Right ventricle myocardium superior (tissue), 1 donor: Measurements from ENCODE around the gene LITAF. TPM values are rescaled to one million over a fixed set of nuclear protein-coding genes. Genes with fewer than 3 reads are reported as not detected.
"Not testable (repeated sequence)": the region's sequence is repeated elsewhere in the genome, so short reads cannot be mapped to it uniquely, and the experiment has no call there.

Experiments
- ATAC-seq: fragments of 200-7000 bp; cut with Tn5 transposase; one replicate; pipeline ENCODE4 v1.9.1; 2020; ENCODE audit warnings: mild to moderate bottlenecking; ENCODE audit not compliant: poor library complexity
- DNase-seq: peaks from one replicate; pipeline ENCODE4 v3.0.0-alpha.2; 2020
- intact Hi-C: fragments of 100-400 bp; cut with DNase I; formaldehyde crosslinking; loops from one replicate; pipeline ENCODE4 v1.11.2; 2022
- total RNA-seq: library from RNA; stranded (reverse); fragmentation: NEBNext Ultra II Directional; extraction: Animal tissue kit (Norgen Biotek cat#: 25700); gene quantifications from one replicate; pipeline ENCODE4 v1.2.1, GENCODE V29; 2021
- donor health status: DM: no; HTN: yes; CAD: no; lungs with severe emphysema.

The LITAF gene
- total RNA-seq, 1 donor from 2014 or later, result 74.3 TPM

GRCh38 chr16:11511328-11511727 is 75.4 kb downstream of the LITAF start:
- ATAC-seq (no peak), DNase-seq (no peak)
- intact Hi-C loops, result no loop called here

DNA sequence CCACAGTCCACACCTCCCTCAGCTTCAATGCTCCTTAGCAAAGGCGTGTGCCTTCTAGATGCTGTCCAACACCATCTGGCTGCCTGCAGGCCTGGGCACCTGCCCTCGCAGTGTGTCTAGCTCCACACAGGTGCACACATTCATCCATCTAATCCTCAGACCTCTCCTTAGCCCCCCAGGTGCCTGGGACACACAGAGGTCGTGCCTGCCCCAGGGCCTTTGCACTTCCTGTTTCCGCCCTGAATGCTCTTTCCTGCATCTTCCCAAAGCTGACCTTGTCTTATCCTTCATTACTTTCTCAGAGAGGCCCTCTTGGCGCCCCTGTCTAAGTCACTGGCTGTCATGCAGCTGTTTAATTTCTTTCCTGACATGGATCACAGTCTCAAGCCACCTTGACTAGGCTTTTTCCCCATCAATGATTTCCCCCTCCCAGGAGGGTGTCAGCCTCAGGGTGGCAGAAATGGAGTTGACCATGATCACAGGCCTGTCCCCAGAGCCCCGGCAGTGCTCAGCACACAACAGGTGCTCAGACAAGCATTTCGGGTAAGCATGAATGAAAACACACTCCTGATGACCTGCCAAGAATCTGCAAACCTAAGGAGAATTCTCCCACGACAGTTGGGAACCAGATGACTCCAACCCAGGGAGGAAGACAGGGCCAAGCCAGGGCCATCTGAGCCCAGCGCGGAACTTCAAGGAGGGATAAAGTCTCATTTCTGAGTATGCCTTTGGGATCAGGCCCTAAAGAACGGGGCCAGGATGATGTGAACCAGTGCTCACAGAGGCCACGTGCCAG is 76.3 kb downstream of the LITAF start:
- intact Hi-C loops, result no loop called here
- ATAC-seq (no peak), DNase-seq (no peak)

DNA sequence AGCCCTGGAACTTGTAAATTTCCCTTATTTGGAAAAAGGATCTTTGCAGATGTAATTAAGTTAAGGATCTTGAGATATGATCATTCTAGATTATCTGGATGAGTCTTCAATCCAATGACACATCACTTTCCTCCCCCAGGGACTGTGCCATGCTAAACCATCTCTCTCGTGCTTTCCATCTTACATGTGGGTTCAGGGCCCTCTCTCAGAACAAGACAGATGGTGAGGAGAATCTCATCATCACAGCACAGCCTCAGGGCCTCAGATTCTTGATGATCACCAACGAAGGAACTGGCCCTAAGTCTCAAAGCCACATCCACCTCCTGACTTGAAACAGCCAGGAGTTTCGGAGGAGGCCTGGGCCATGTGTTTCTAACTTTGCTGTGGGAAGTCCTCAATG is 78.7 kb downstream of the LITAF start:
- intact Hi-C loops, result no loop called here
- ATAC-seq, result no peak
- no peak for DNase-seq

DNA sequence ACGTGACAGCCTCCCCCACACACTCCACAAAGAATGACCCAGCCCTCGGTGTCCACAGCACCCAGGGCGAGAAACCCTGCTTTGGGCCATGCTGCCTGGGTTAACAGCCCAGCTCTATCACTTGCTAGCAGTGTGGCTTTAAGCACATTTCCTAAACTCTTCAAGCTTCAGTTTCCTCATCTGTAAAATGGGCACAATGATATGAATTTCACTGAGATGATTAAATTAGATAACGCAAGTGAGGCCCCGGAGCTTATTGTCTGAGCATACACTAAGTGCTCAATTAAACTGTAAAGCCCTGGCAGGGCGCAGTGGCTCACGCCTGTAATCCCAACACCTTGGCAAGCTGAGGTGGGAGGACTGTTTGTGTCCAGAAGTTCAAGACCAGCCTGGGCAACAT is 79.4 kb downstream of the LITAF start:
- DNase-seq (no peak), ATAC-seq (no peak)
- intact Hi-C loops, result no loop called here

- no peak for ATAC-seq
- intact Hi-C loops, result no loop called here
- DNase-seq, result no peak
Measured at GRCh38 chr16:11506741-11507305, 79.9 kb downstream of the LITAF start.

DNA sequence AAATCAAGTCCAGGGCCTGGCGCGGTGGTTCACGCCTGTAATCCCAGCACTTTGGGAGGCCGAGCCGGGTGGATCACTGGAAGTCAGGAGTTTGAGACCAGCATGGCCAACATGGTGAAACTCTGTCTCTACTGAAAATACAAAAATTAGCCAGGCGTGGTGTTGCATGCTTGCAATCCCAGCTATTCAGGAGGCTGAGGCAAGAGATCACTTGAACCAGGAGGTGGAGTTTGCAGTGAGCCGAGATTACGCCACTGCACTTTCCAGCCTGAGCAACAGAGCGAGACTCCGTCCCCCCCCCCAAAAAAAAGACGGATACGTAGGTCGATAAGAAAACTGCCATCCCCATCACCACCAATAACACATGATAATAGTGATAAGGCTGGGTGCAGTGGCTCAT is 82.5 kb downstream of the LITAF start:
- ATAC-seq, intact Hi-C loops, DNase-seq: not testable (repeated sequence)

DNA sequence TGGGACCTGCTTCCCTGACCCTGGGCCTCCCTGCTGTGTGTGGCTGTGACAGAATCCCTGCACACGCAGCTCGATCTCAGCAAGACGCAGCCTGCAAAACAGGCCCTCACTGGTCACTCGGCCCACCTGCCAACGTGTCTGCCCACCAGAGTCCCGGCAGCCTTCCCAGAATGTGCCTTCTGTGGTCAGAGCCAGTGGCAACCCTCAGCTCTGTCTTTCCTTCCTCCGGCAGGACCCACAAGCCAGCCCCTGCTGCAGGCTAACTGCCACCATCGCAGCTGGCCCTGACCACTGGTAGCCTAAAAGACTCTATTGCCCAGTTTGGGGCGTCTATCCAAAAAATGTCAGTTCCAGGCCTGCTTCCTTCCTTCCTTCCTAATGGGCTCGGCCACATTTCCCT is 83.2 kb downstream of the LITAF start:
- intact Hi-C loops, result no loop called here
- ATAC-seq (no peak), DNase-seq (no peak)

- DNase-seq, result no peak
- ATAC-seq, result no peak
- intact Hi-C loops, result no loop called here
Measured at GRCh38 chr16:11502239-11502638, 84.5 kb downstream of the LITAF start.

DNA sequence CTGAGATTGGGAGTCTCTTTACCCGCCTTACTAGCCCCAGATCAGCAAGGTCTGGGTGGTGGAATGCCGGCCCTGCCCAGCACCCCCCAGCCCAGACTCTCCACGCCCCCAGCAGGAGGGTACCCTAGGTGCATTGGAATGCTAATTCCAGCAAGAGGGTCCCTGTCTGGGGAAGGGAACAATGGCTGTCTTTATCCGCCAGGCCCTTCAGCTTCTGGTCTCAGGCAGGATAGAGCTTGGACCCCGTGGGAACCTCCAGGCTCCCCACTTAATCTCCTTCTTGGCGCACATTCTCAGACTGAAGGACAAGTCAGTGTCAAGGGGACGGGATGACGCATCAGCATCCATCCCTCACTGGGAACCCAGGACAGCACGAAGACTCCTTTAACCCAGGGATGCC is 85.1 kb downstream of the LITAF start:
- no peak for ATAC-seq
- intact Hi-C loops, result no loop called here
- no peak for DNase-seq

DNA sequence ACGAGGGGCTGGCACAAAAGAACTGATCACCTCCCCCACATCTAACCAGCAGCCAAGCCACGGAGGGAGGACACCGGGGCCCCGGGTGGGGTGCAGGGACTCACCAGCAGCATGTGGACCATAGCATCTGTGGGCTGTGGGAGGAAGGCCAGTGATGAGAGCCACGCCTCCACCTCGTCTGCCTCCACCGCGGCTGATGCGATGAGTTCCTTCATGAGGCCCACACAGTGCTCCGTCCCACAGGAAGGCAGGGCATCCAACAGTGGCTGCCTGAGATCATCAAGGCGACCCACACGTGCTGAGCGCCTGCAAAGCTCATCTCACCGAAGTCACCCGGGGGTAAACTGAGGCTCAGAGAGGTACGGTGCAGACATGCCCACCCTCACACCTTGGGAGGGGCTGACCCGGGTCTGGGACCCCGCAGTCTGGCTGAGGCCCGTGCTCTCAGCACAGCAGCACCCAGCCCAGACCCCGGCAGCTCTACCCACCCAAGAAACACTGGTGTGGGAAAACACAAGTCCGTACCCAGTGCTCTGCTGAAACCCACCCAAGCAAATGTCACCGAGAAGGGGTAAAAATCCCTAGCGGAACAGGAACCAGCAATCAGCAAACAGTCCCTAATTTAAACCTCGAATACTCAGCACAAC is 85.9 kb downstream of the LITAF start:
- intact Hi-C loops, result no loop called here
- ATAC-seq (no peak), DNase-seq (no peak)

GRCh38 chr16:11499295-11500089 is 87.2 kb downstream of the LITAF start:
- intact Hi-C loops, result no loop called here
- no peak for DNase-seq
- no peak for ATAC-seq

GRCh38 chr16:11498683-11499082 is 88.0 kb downstream of the LITAF start:
- ATAC-seq (no peak), DNase-seq (no peak)
- intact Hi-C loops, result no loop called here

- DNase-seq, result no peak
- intact Hi-C loops, result no loop called here
- ATAC-seq, result no peak
Measured at GRCh38 chr16:11497851-11498289, 88.8 kb downstream of the LITAF start.

Other genes with a start within 250 kb of the LITAF start
- gene RMI2, start 241.5 kb downstream of the LITAF start, total RNA-seq, result 0.48 TPM
- gene SNN, start 81.5 kb upstream of the LITAF start, total RNA-seq, result 28.3 TPM
- 18.6 TPM for gene TXNDC11, start 155.9 kb upstream of the LITAF start, total RNA-seq
- 23.7 TPM for gene ZC3H7A, start 210.3 kb upstream of the LITAF start, total RNA-seq